ENCODE results near the gene POLR2H.
"Not testable (repeated sequence)": the region's sequence is repeated elsewhere in the genome, so short reads cannot be mapped to it uniquely, and the experiment has no call there.

Gene POLR2H

DNA sequence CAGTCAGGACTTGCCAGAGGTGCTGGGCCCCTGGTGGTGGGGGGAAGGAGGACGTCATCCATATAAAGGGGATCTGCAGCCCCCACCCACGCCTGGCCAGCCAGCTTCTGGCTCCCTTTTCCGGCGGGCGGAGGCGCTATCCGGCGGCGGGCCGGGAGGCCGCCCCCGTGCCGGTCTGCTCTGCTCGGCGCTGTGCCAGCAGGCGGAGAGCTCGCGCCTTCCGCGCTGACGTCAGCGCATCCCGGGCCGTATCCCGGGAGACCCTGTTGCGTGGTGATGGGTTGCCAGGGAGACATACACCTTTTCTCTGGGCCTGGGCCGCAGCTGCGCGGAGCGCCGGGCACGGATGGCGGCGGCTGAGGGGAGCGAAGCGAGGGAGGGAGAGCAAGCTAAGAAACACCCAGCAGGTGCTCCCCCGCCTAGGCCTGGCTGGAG is 23.0 kb upstream of the POLR2H start:
- DNase-seq (no peak), ATAC-seq (ENCODE audit: insufficient read depth, low read depth) (no peak)
- Histone ChIP-seq H3K79me2 (ENCODE audit: insufficient read depth, low read length) (peaks cover 11% of the 10 kb centered on the region), H3K4me2 (ENCODE audit: insufficient read depth, low read length) (no peak overlapping the region), H3K4me3 (ENCODE audit: low read depth in 1 of 2, low read length in 2 of 2) (no peak overlapping the region), H3K4me1 (ENCODE audit: insufficient read depth, low read length) (peaks cover 26% of the 10 kb centered on the region), H2AFZ (ENCODE audit: low read depth, low read length) (no peak overlapping the region), H3K27ac (ENCODE audit: low read length) (no peak overlapping the region), H4K20me1 (ENCODE audit: insufficient read depth, low read length) (peaks cover 30% of the 10 kb centered on the region), H3K36me3 (ENCODE audit: insufficient read depth, low read length) (peaks cover 22% of the 10 kb centered on the region), H3K27me3 (ENCODE audit: insufficient read depth, low read length, poor library complexity) (no peaks in the 10 kb centered on the region), H3K9ac (ENCODE audit: low read depth, low read length) (no peak overlapping the region), H3K9me3 (ENCODE audit: insufficient read depth, low read length, severe bottlenecking) (no peaks in the 10 kb centered on the region)
- no peak for TF ChIP-seq EZH2 (IDR thresholded peaks at IDR 0.05; ENCODE audit: borderline replicate concordance, low read depth, low read length, severe bottlenecking)
- TF ChIP-seq, protein P1, sequence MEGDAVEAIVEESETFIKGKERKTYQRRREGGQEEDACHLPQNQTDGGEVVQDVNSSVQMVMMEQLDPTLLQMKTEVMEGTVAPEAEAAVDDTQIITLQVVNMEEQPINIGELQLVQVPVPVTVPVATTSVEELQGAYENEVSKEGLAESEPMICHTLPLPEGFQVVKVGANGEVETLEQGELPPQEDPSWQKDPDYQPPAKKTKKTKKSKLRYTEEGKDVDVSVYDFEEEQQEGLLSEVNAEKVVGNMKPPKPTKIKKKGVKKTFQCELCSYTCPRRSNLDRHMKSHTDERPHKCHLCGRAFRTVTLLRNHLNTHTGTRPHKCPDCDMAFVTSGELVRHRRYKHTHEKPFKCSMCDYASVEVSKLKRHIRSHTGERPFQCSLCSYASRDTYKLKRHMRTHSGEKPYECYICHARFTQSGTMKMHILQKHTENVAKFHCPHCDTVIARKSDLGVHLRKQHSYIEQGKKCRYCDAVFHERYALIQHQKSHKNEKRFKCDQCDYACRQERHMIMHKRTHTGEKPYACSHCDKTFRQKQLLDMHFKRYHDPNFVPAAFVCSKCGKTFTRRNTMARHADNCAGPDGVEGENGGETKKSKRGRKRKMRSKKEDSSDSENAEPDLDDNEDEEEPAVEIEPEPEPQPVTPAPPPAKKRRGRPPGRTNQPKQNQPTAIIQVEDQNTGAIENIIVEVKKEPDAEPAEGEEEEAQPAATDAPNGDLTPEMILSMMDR (IDR thresholded peaks at IDR 0.05; ENCODE audit: borderline replicate concordance, extremely low read depth, low read length, poor library complexity, severe bottlenecking), result no peak

GRCh38 chr3:184339001-184339400 is 22.5 kb upstream of the POLR2H start:
- peaks cover 18% of the 10 kb centered on the region for H3K36me3 ChIP-seq (ENCODE audit: insufficient read depth, low read length)
- H3K79me2 ChIP-seq (ENCODE audit: insufficient read depth, low read length), result peaks cover 11% of the 10 kb centered on the region
- H3K4me3 ChIP-seq (ENCODE audit: low read depth in 1 of 2, low read length in 2 of 2), result no peak overlapping the region
- H3K4me1 ChIP-seq (ENCODE audit: insufficient read depth, low read length), result peaks cover 26% of the 10 kb centered on the region
- H2AFZ ChIP-seq (ENCODE audit: low read depth, low read length), result no peak overlapping the region
- no peak overlapping the region for H3K4me2 ChIP-seq (ENCODE audit: insufficient read depth, low read length)
- no peak overlapping the region for H3K27ac ChIP-seq (ENCODE audit: low read length)
- no peak for ATAC-seq (ENCODE audit: insufficient read depth, low read depth)
- H3K27me3 ChIP-seq (ENCODE audit: insufficient read depth, low read length, poor library complexity), result no peaks in the 10 kb centered on the region
- H3K9me3 ChIP-seq (ENCODE audit: insufficient read depth, low read length, severe bottlenecking), result no peaks in the 10 kb centered on the region
- peaks cover 26% of the 10 kb centered on the region for H4K20me1 ChIP-seq (ENCODE audit: insufficient read depth, low read length)
- TF ChIP-seq, protein P1 (IDR thresholded peaks at IDR 0.05; ENCODE audit: borderline replicate concordance, extremely low read depth, low read length, poor library complexity, severe bottlenecking), result no peak
- no peak for TF ChIP-seq EZH2 (IDR thresholded peaks at IDR 0.05; ENCODE audit: borderline replicate concordance, low read depth, low read length, severe bottlenecking)
- H3K9ac ChIP-seq (ENCODE audit: low read depth, low read length), result no peak overlapping the region
- no peak for DNase-seq

- peaks cover 21% of the 10 kb centered on the region for H4K20me1 ChIP-seq (ENCODE audit: insufficient read depth, low read length)
- not testable (repeated sequence) for H3K9ac ChIP-seq (ENCODE audit: low read depth, low read length); H3K4me3 ChIP-seq (ENCODE audit: low read depth in 1 of 2, low read length in 2 of 2); H3K9me3 ChIP-seq (ENCODE audit: insufficient read depth, low read length, severe bottlenecking); H3K27me3 ChIP-seq (ENCODE audit: insufficient read depth, low read length, poor library complexity); H3K27ac ChIP-seq (ENCODE audit: low read length); DNase-seq; H2AFZ ChIP-seq (ENCODE audit: low read depth, low read length); ATAC-seq (ENCODE audit: insufficient read depth, low read depth); H3K4me2 ChIP-seq (ENCODE audit: insufficient read depth, low read length)
- H3K36me3 ChIP-seq (ENCODE audit: insufficient read depth, low read length), result peaks cover 12% of the 10 kb centered on the region
- H3K79me2 ChIP-seq (ENCODE audit: insufficient read depth, low read length), result peaks cover 11% of the 10 kb centered on the region
- peaks cover 26% of the 10 kb centered on the region for H3K4me1 ChIP-seq (ENCODE audit: insufficient read depth, low read length)
Measured at GRCh38 chr3:184339451-184340135, 21.9 kb upstream of the POLR2H start.

DNA sequence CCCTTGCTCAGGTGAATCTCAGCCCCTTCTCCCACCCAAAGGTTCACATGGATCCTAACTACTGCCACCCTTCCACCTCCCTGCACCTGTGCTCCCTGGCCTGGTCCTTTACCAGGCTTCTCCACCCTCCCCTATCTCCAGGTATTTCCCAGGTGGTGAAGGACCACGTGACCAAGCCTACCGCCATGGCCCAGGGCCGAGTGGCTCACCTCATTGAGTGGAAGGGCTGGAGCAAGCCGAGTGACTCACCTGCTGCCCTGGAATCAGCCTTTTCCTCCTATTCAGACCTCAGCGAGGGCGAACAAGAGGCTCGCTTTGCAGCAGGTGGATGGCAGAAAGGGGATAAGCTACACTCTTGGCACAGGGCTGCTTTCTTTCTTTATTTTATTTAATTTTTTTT is 19.6 kb upstream of the POLR2H start:
- no peaks in the 10 kb centered on the region for H3K9me3 ChIP-seq (ENCODE audit: insufficient read depth, low read length, severe bottlenecking)
- H3K27ac ChIP-seq (ENCODE audit: low read length), result no peak overlapping the region
- DNase-seq, result no peak
- no peak for ATAC-seq (ENCODE audit: insufficient read depth, low read depth)
- TF ChIP-seq, protein P1 (IDR thresholded peaks at IDR 0.05; ENCODE audit: borderline replicate concordance, extremely low read depth, low read length, poor library complexity, severe bottlenecking), result no peak
- TF ChIP-seq EZH2 (IDR thresholded peaks at IDR 0.05; ENCODE audit: borderline replicate concordance, low read depth, low read length, severe bottlenecking), result no peak
- peaks cover 6% of the 10 kb centered on the region; the same call in 1 of the 2 replicates for H4K20me1 ChIP-seq (ENCODE audit: insufficient read depth, low read length)
- no peak overlapping the region for H3K4me2 ChIP-seq (ENCODE audit: insufficient read depth, low read length)
- H3K36me3 ChIP-seq (ENCODE audit: insufficient read depth, low read length), result peaks cover 3% of the 10 kb centered on the region
- peaks cover 14% of the 10 kb centered on the region for H3K4me1 ChIP-seq (ENCODE audit: insufficient read depth, low read length)
- no peak overlapping the region for H3K4me3 ChIP-seq (ENCODE audit: low read depth in 1 of 2, low read length in 2 of 2)
- peaks cover 3% of the 10 kb centered on the region; the same call in 1 of the 2 replicates for H3K79me2 ChIP-seq (ENCODE audit: insufficient read depth, low read length)
- H3K27me3 ChIP-seq (ENCODE audit: insufficient read depth, low read length, poor library complexity), result no peaks in the 10 kb centered on the region
- no peak overlapping the region for H2AFZ ChIP-seq (ENCODE audit: low read depth, low read length)
- H3K9ac ChIP-seq (ENCODE audit: low read depth, low read length), result no peak overlapping the region

All from DND-41 (cell line).